Measurements from ENCODE around the gene CD1C. TPM values are rescaled to one million over a fixed set of nuclear protein-coding genes. Genes with fewer than 3 reads are reported as not detected.
A peak's percentile ranks its signal among the peaks of the same experiment; 100 is the strongest.
"Not testable (repeated sequence)": the region's sequence is repeated elsewhere in the genome, so short reads cannot be mapped to it uniquely, and the experiment has no call there.

CD1C gene
- total and polyA plus RNA-seq, 5 donors from 2014 or later = 0.68 TPM; not detected in 4

DNA sequence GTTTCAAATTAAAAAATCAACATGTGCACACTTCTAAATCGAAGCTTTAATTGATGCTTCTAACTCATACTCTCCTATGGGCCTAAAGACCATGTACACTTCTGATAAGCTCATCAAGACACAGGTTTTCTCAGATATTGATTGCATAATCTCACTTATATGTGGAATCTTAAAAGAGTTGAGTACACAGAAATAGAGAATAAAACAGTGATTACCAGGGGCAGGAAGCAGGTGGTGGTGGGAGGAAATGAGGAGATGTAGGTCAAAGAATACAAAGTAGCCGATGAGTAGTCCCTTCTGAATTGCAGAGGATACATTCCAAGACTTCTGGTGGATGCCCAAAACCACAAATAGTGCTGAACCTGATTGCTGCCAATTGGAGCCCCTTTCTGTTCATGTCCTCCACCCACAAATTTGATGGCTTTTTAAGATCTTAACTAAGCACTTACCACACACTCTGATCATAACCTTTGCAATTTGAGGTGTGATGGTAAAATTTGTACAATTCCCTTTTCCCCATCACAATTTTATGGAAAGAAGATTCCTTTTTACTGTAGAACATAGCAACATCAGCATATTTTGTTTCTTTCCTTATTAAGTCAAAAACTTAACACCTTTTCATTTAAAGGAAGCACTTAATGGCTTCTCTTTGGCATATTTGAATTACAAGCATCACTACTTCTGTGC is 44.9 kb downstream of the CD1C start:
- no peaks in the 10 kb centered on the region for H3K9me3 ChIP-seq (ENCODE audit: control insufficient read depth in 2 of 2, low read length in 2 of 2)
- peaks cover 0 to 4% (median 0%) of the 10 kb centered on the region in 7 donors for H3K9me3 Mint-ChIP-seq
- no peak overlapping the region for H3K4me3 Mint-ChIP-seq
- H3K36me3 ChIP-seq (ENCODE audit: control insufficient read depth, insufficient read depth, low read length) = no peaks in the 10 kb centered on the region
- no peak overlapping the region for H3K4me3 ChIP-seq (ENCODE audit: low read depth, low read length)
- ATAC-seq (ENCODE audit: low read depth in 2 of 2) = no peak
- no peaks in the 10 kb centered on the region for H3K36me3 Mint-ChIP-seq
- peaks cover 0 to 19% (median 1%) of the 10 kb centered on the region in 4 donors for H3K4me1 Mint-ChIP-seq
- peaks cover 2% of the 10 kb centered on the region for H3K27me3 ChIP-seq (ENCODE audit: control insufficient read depth, insufficient read depth, low read length)
- peak in 1 of 3 donors; percentile 3 for DNase-seq
- H3K4me1 ChIP-seq (ENCODE audit: control insufficient read depth, insufficient read depth, low read length, poor library complexity, severe bottlenecking) = no peaks in the 10 kb centered on the region
- no peak overlapping the region for H3K27ac Mint-ChIP-seq
- H3K27ac ChIP-seq (ENCODE audit: insufficient read depth, low read length, poor library complexity, severe bottlenecking) = no peak overlapping the region
- peaks cover 15% of the 10 kb centered on the region for H3K27me3 Mint-ChIP-seq

DNA sequence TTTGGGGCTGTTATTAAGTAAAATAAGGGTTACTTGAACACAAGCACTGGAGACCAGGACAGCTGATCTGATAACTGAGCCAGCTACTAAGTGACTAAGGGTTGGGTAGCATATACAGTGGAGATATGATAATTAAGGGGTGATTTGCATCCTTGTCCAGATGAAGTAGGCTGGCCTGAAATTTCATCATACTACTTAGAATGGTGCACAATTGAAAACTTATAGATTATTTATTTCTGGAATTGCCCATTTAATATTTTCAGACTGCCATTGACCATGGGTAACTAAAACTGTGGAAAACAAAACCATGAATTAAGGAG is 45.5 kb downstream of the CD1C start:
- Histone ChIP-seq H3K27me3 (ENCODE audit: control insufficient read depth, insufficient read depth, low read length) (peaks cover 2% of the 10 kb centered on the region), H3K27ac (ENCODE audit: insufficient read depth, low read length, poor library complexity, severe bottlenecking) (no peak overlapping the region), H3K9me3 (ENCODE audit: control insufficient read depth in 2 of 2, low read length in 2 of 2) (no peaks in the 10 kb centered on the region), H3K4me3 (ENCODE audit: low read depth, low read length) (no peak overlapping the region), H3K36me3 (ENCODE audit: control insufficient read depth, insufficient read depth, low read length) (no peaks in the 10 kb centered on the region), H3K4me1 (ENCODE audit: control insufficient read depth, insufficient read depth, low read length, poor library complexity, severe bottlenecking) (no peaks in the 10 kb centered on the region)
- peaks cover 0 to 4% (median under 1%) of the 10 kb centered on the region in 7 donors for H3K9me3 Mint-ChIP-seq
- ATAC-seq (ENCODE audit: low read depth in 2 of 2) = no peak
- DNase-seq = no peak
- H3K27me3 Mint-ChIP-seq = peaks cover 15% of the 10 kb centered on the region
- H3K4me1 Mint-ChIP-seq = peaks cover 0 to 19% (median 1%) of the 10 kb centered on the region in 4 donors
- H3K4me3 Mint-ChIP-seq = no peak overlapping the region
- H3K36me3 Mint-ChIP-seq = no peaks in the 10 kb centered on the region
- no peak overlapping the region for H3K27ac Mint-ChIP-seq

DNA sequence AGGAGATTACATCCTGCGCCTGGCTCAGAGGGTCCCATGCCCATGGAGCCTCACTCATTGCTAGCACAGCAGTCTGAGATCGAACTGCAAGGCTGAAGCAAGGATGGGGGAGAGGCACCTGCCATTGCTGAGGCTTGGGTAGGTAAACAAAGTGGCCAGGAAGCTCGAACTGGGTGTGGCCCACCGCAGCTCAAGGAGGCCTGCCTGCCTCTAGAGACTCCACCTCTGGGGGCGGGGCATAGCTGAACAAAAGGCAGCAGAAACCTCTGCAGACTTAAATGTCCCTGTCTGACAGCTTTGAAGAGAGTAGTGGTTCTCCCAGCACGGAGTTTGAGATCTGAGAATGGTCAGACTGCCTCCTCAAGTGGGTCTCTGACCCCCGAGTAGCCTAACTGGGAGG is 46.7 kb downstream of the CD1C start:
- not testable (repeated sequence) for H3K4me3 Mint-ChIP-seq; H3K9me3 ChIP-seq (ENCODE audit: control insufficient read depth in 2 of 2, low read length in 2 of 2); H3K9me3 Mint-ChIP-seq; H3K27ac Mint-ChIP-seq; H3K36me3 Mint-ChIP-seq; H3K4me3 ChIP-seq (ENCODE audit: low read depth, low read length); ATAC-seq (ENCODE audit: low read depth in 2 of 2); H3K27me3 ChIP-seq (ENCODE audit: control insufficient read depth, insufficient read depth, low read length); H3K36me3 ChIP-seq (ENCODE audit: control insufficient read depth, insufficient read depth, low read length); H3K27ac ChIP-seq (ENCODE audit: insufficient read depth, low read length, poor library complexity, severe bottlenecking); H3K4me1 ChIP-seq (ENCODE audit: control insufficient read depth, insufficient read depth, low read length, poor library complexity, severe bottlenecking)
- Mint-ChIP-seq H3K4me1 (peaks cover 0 to 19% (median 1%) of the 10 kb centered on the region in 4 donors), H3K27me3 (peaks cover 15% of the 10 kb centered on the region)
- peak in 1 of 3 donors; percentile 71 for DNase-seq

Other genes starting within 250 kb of the CD1C start
- gene CD1D, start 109.0 kb upstream of the CD1C start, total RNA-seq = not detected
- under 1 TPM in 2 of 4 donors, not detected in 2; 0.12 to 0.16 TPM for gene CD1D, start 109.0 kb upstream of the CD1C start, polyA plus RNA-seq
- not detected for gene CD1A, start 35.5 kb upstream of the CD1C start, total RNA-seq
- gene CD1A, start 35.5 kb upstream of the CD1C start, polyA plus RNA-seq = not detected
- not detected for gene CD1B, start 41.6 kb downstream of the CD1C start, total RNA-seq
- not detected for gene CD1B, start 41.6 kb downstream of the CD1C start, polyA plus RNA-seq
- gene CD1E, start 64.0 kb downstream of the CD1C start, total RNA-seq = not detected
- not detected for gene CD1E, start 64.0 kb downstream of the CD1C start, polyA plus RNA-seq
- not detected for gene OR10T2, start 109.5 kb downstream of the CD1C start, total RNA-seq
- not detected for gene OR10T2, start 109.5 kb downstream of the CD1C start, polyA plus RNA-seq
- not detected for gene OR10K2, start 136.3 kb downstream of the CD1C start, total RNA-seq
- gene OR10K2, start 136.3 kb downstream of the CD1C start, polyA plus RNA-seq = not detected
- not detected for gene OR10K1, start 171.9 kb downstream of the CD1C start, total RNA-seq
- not detected for gene OR10K1, start 171.9 kb downstream of the CD1C start, polyA plus RNA-seq
- gene OR10R2, start 182.3 kb downstream of the CD1C start, total RNA-seq = not detected
- gene OR10R2, start 182.3 kb downstream of the CD1C start, polyA plus RNA-seq = not detected